HG02970 (cell line): ENCODE results near the gene HOXB6.

Source experiments
- ATAC-seq: cut with Tn5 transposase; IDR thresholded peaks from one replicate; pipeline ENCODE4 v1.9.1; 2021; ENCODE audit warnings: mild to moderate bottlenecking, moderate library complexity, moderate number of reproducible peaks; ENCODE audit not compliant: unreplicated experiment, low FRiP score

Gene HOXB6

DNA sequence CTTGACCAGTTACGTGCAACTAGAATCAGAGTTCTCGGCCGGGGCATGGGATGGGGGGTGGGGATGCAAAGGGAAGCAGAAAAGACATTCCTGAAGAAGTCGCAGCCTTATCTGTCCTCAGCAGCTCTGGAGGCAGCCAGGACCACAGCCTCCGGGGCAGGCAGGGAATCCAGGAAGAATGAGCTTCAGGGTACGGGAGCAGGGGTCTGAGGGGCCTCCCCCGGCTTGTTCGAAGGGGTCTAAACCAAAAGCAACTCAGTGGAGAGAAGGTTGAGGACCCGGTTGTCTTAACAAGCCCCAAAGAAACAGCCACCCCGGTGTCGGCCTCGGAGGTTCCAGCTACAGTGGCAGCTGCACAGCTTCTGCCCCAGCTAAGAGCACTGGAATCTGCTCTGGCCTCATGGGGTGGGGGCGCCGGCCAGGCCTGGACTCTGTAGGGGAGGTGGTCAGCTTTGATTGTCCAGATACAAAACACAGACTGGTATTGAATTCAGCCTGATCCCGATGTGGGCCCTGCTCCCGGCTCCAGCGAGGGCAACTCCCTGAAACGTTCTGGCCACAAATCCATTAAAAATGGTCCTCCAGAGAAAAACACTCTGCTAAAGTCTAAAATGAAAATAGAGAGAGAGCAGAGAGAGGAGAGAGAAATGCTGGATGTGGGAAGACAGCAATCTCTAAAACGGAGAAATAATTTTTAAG is 34.3 kb downstream of the HOXB6 start:
- no peak for ATAC-seq

DNA sequence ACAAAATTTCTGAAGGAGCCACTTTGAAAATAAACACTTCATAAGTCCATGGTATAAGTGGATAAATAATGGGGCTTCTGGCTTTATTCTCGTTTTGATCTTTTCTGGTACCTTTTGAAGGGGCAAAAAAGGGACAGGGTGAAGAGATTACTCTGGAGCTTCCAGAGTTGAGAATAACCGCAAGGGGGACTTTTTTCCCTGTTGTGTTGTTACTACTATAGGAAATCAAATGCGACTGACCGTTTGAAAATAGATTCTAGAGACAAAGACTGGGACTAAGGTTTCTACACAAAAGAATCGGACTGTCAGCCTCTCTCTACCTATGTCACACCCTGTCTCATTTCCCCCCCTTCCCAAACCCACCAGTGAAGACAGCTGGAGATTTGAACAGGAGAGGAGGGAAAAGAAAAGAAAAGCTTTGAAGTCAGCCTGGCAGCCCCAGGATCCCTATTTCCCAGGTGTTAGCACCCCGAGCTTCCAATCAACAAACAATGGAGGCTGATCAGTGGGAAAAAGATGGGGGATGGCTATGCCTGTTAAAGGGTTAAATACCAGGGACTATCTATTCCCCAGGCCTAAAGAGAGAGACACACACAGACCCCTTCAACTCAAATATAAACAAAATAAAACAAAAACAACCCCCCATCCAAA is 35.0 kb downstream of the HOXB6 start:
- no peak for ATAC-seq

DNA sequence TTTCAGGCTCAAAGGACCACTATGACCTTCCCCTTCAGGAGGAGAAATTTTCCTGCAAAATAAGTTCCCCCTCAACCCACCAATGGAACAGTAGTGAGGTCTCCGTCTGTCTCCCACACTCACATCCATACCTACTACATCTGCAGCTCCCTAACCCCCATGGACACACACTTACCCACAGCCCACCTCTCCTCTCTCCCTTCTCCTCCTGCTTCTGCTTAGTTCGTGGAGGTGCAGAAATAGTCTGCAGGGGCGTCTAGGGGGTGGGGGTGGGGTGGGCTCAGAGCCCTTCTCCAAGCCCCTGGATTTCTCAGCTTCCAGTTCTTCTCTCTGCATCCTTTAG is 35.6 kb downstream of the HOXB6 start:
- ATAC-seq, result no peak

DNA sequence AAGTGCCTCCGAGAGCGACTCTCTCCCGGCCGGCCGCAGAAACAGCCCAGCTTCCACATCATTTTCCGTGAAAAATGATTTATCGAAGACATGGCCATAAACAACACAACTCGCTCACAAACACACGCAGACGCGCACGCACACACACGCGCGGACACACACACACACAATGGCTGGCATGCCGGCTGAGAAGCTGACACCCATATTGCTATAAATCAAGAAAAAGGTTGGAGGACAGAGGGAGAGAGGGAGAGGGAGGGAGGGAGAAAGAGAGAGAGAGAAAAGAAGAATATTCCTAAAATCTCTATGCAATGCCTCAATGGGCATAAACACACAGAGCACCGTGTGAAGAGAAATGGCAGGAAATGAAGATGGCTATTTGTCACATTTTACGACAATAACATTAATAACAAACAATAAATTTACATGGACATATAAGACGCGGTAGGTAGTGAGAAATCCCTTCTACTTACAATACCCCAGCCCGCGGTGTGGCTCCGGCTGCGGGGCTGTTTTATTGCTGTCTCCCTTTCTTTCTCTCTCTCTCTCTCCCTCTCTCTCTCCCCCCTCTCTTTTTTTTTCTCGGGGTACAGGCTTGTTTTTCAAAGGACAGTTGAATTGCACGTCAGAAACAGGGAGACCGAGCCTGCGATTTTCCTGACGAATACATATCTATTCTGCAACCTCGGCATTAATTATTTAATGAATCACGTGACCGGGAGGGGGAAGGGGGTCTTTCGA is 36.1 kb downstream of the HOXB6 start:
- no peak for ATAC-seq

- ATAC-seq, result no peak
Observed at GRCh38 chr17:48567646-48568354, 37.0 kb downstream of the HOXB6 start.

- ATAC-seq, result no peak
Observed at GRCh38 chr17:48567209-48567608, 37.6 kb downstream of the HOXB6 start.

GRCh38 chr17:48566717-48567116 is 38.1 kb downstream of the HOXB6 start:
- no peak for ATAC-seq

DNA sequence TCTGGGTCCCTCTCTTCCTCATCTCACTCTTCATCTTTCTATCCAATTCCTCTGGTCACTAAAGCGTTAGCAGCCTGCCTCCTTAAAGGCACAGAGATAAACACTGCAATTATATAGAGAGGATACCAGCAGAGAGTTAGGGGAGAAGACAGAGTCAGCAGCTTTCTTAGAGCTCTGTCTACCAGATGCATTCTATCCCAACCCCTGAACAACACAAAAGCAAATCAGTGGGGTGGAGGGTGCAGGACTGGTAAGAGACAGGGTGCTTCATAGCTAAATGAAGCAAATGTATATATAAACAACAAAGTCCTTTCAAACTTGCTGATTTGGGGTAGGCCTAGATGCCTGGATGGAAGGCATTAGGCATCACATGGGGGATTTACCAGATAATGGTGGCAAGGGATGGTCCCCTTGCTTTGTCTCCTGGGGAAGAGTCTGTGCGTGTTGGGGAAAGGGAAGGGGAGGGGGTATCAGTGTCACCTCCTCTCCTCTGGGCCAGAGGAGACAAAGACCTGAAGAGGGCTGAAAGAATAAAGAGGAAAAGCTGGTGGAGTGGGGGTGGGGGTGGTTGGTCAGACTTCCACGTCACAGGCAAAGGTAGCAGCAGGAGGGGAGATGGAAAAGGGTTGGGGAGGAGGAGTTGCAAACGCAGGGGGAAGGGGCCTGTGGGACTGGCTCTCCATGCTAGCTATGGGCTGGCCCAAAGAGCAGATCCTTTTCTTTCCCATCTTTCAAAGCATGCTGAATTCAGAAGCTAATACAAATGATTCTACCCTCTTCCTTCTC is 38.7 kb downstream of the HOXB6 start:
- no peak for ATAC-seq

DNA sequence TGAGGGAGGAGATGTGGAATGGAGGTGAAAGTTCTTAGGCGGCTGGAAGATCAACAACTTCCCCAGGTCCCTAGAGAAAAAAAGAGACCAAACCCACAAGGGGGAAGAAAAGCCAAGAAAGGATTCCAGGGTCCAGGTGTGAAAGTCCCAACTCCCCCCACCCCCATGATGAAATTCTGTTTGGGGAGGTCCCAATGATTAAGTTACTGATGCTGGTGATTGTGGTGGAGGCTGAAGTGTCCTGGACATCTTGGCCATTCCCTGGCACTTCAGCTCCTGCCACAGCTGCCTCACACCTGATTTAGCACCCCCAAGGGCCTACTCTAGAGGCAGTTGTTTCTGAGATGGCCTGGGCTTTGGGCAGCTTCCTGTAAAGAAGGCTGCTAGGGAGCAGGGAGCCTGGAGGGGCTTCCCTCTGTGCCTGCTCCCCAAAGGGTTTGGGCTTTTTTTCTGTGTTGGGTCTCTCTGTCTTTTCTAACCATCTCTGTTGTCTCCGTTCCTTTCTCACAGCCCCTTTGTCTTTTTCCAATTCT is 39.7 kb downstream of the HOXB6 start:
- no peak for ATAC-seq

DNA sequence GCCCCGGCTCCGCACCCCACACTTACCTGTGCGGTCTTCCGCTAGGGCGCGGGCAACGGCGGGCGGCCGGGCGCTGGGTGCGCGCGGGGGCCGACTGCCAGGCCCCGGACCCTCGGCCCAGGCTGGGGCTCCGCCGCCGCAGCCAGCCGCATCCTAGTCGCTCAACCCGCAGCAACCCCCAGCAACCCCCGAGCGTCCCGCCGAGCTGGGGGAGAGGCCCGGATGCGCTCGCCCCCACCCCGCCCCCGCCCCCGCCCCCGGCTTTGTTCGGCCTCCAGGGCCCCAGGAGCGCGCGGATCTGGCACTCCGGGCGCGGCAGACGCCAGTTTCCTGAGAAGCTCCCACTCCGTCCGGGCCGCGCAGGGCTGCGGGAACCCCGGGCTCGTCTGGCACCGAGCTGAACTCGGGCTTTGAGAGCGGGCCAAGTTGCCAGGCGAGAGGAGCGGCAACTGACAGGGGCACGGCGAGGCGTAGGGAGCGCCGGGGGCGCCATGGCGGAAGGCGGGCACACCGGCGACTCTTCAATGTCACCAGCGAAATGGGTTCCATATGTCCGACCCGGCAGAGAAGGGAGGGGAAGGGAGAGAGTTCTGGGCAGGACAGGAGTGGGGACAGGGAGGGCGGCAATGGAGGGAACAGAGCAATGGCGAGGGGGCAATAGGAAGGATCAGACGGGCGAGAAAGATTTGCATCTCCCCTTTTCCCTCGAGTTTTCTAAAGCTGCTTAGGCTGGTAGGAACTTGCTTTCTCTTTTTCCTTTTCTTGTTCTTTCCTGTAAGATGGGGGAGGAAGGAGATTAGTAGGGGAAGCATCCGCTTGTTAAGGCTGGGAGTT is 40.4 kb downstream of the HOXB6 start:
- no peak for ATAC-seq

- ATAC-seq, result no peak
Observed at GRCh38 chr17:48563867-48564187, 41.0 kb downstream of the HOXB6 start.

GRCh38 chr17:48563385-48563838 is 41.4 kb downstream of the HOXB6 start:
- no peak for ATAC-seq

DNA sequence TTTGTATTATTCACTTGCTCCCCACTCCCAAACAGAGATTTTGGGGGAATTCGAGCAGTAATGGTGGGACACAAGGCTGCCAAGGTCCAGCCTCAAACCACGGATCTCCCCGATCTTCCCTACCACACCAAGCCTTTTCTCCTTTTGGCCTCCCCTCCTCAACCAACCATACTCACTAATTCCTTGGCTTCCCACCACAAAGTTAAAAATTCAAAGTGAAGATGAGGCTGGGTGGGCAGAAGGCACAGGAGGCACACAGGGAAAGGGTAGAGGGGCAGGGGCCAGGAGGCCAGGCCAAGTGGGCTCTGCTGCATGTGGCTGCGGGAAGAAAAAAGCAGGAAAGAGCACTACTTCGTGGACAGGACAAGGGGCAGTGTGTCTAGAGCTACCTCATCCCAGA is 41.9 kb downstream of the HOXB6 start:
- ATAC-seq, result no peak

- ATAC-seq, result no peak
Observed at GRCh38 chr17:48561884-48562810, 42.6 kb downstream of the HOXB6 start.

- ATAC-seq, result no peak
Observed at GRCh38 chr17:48559840-48560817, 44.7 kb downstream of the HOXB6 start.

DNA sequence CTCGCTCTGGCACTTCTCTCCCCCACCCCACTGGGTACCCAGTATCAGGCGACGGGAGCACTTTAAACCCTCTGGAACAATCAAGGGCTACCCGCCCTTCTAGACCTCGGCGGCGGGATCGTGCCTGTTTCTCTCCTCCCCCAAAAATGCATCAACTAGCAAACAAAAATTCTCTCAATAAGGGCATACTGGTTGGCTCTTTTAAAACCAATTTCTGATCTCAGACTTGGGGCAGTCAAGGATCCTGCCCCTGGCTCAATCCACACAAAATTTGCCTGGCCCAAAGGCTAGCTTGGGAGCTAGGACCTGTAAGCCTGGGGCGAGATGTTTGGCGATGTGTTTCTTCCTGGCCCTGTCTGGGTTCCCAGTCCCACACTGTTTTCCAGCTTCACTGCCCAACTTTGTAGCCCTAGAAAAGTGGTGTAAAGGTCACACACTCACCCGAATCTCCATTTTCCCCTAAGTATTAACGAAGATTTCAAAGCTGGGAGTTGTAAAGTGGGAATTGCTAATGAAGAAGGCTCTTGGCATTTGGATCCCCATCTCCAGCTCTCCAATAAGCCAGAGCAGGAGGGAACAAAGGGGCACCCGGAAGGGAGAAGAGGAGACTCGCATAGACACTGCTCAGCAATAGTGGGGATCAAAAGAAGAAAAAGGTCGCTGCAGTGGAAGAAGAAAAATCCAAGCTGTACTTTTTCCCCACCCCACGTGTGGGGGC is 45.5 kb downstream of the HOXB6 start:
- ATAC-seq, result no peak

DNA sequence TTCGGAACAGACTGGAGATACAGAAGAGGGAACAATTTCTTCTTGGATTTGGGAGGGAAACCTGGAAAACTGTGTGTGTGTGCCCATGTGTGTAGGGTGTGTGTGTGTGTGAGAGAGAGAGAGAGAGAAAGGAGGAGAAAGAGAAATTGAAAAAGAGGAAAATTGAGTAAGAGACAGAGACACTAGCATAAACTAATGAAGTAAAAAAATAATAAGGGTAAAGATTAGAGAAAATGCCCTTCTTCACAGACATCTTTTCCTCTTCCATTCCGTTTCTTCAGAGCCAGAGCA is 46.0 kb downstream of the HOXB6 start:
- no peak for ATAC-seq
